Measurements from ENCODE around the gene CTNNBIP1. TPM values are rescaled to one million over a fixed set of nuclear protein-coding genes. Genes with fewer than 3 reads are reported as not detected.
A peak's percentile ranks its signal among the peaks of the same experiment; 100 is the strongest.
"Not testable (repeated sequence)": the region's sequence is repeated elsewhere in the genome, so short reads cannot be mapped to it uniquely, and the experiment has no call there.

Gene CTNNBIP1
- total and polyA plus RNA-seq, 12 donors = 26.5 to 69.4 (median 37.3) TPM

DNA sequence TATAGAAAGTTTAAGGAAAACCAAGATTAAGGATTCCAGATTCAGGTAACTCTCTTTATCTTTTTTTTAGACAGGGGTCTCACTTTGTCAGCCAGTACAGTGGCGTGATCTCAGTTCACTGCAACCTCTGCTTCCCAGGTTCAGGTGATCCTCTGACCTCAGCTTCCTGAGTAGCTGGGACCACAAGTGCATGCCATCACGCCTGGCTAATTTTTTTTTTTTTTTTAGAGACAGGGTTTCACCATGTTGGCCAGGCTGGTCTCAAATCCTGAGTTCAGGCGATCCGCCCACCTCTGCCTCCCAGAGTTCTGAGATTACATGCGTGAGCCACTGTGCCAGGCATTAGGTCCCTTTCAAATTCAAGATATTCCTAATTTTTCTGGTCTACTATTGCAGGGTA lies 17.2 kb upstream of the CTNNBIP1 start:
- TF ChIP-seq, protein P1, sequence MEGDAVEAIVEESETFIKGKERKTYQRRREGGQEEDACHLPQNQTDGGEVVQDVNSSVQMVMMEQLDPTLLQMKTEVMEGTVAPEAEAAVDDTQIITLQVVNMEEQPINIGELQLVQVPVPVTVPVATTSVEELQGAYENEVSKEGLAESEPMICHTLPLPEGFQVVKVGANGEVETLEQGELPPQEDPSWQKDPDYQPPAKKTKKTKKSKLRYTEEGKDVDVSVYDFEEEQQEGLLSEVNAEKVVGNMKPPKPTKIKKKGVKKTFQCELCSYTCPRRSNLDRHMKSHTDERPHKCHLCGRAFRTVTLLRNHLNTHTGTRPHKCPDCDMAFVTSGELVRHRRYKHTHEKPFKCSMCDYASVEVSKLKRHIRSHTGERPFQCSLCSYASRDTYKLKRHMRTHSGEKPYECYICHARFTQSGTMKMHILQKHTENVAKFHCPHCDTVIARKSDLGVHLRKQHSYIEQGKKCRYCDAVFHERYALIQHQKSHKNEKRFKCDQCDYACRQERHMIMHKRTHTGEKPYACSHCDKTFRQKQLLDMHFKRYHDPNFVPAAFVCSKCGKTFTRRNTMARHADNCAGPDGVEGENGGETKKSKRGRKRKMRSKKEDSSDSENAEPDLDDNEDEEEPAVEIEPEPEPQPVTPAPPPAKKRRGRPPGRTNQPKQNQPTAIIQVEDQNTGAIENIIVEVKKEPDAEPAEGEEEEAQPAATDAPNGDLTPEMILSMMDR (IDR thresholded peaks at IDR 0.05) = no peak
- no peak for DNase-seq
- intact Hi-C loops (cut with DNase I) = no loop called here

DNA sequence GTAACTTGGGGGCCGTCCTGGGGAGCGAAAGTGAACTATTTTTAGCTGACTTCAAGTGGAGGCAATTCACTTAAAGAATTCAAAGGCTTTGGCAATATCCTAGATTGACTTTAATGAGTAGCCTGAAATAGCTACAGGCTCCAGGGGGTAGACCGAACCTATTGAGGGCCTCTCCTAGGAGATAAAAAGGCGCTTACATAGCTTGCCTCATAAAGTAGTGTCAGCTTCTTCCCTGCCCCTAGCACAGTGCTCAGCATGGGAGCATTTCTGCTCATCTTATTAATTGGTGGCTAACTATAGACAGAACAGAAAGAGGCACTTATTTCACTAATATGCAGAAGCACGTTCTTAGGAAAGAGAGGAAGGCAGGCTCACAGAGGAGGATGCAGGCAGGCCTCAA lies 12.3 kb upstream of the CTNNBIP1 start:
- H3K27me3 ChIP-seq = no peaks in the 10 kb centered on the region
- no peaks in the 10 kb centered on the region for H3K9me3 ChIP-seq
- H3K27ac ChIP-seq = peak overlapping the region in 7 of 10 donors; percentile 12 to 75 (median 39)
- DNase-seq (no peak), ATAC-seq (peak; percentile 52 to 94 (median 80))
- peaks cover 0 to 12% (median 5%) of the 10 kb centered on the region in 9 donors for H3K4me1 ChIP-seq
- WGBS, 2 donors = 44 to 49% methylated on average over 5 of the region's 5 CpGs
- H3K36me3 ChIP-seq = peaks cover 0 to 18% (median 0%) of the 10 kb centered on the region in 9 donors
- intact Hi-C loops (cut with DNase I) = no loop called here
- TF ChIP-seq, protein P1 (IDR thresholded peaks at IDR 0.05) = no peak
- H3K4me3 ChIP-seq = no peak overlapping the region

More for the DNA sequence above, 17.2 kb upstream of the CTNNBIP1 start:
- H3K4me1 ChIP-seq = peaks cover 0 to 14% (median 5%) of the 10 kb centered on the region in 9 donors
- ATAC-seq = no peak
- H3K4me3 ChIP-seq = no peak overlapping the region
- no peaks in the 10 kb centered on the region for H3K27me3 ChIP-seq
- H3K36me3 ChIP-seq = peaks cover 0 to 67% (median 12%) of the 10 kb centered on the region in 9 donors
- no peak overlapping the region for H3K27ac ChIP-seq
- 93 to 95% methylated on average over 5 of the region's 5 CpGs for WGBS, 2 donors
- no peaks in the 10 kb centered on the region for H3K9me3 ChIP-seq

DNA sequence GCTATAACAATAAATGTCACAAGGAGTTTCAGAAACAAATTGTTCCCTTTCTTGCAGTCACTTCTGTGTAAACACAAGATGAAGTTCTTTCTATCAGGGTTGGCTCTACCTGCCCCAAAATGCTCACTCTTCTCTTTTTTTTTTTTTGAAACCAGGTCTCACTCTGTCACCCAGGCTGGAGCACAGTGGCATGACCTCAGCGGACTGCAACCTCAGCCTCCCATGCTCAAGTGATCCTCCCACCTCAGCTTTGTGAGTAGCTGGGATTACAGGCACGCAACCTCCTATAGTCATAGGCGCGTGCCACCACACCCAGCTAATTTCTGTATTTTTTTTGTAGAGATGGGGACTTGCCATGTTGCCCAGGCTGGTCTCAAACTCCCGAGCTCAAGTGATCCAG lies 10.5 kb upstream of the CTNNBIP1 start:
- intact Hi-C loops (cut with DNase I) = no loop called here
- WGBS, 2 donors = 94% methylated on average over 5 of the region's 5 CpGs
- H3K4me3 ChIP-seq = no peak overlapping the region
- TF ChIP-seq, protein P1 (IDR thresholded peaks at IDR 0.05) = no peak
- H3K27ac ChIP-seq = no peak overlapping the region
- no peak for ATAC-seq
- DNase-seq = no peak
- peaks cover 0 to 12% (median 5%) of the 10 kb centered on the region in 9 donors for H3K4me1 ChIP-seq
- H3K9me3 ChIP-seq = no peaks in the 10 kb centered on the region
- H3K36me3 ChIP-seq = peaks cover 0 to 4% (median 0%) of the 10 kb centered on the region in 9 donors
- H3K27me3 ChIP-seq = no peaks in the 10 kb centered on the region

DNA sequence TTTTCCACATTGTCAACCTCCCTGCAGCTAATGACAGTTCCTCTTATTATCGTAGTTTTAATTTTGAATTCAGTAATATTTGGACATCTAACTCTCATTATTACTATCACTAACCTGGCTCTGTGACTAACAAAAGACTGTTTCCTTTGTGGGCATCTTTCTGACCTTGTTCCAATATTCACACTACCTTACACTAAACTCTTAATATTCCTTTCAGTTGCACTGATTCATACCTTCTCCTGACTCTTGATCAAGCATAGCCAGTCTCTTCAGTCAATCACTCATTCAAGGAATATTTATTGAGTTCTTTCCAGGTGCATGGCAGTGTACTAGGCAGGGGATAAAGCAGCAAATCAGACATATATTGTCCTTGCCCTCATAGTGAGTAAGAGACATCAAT lies 7.8 kb upstream of the CTNNBIP1 start:
- peaks cover 0 to 23% (median 10%) of the 10 kb centered on the region in 9 donors for H3K4me1 ChIP-seq
- 94 to 97% methylated on average over 1 of the region's 1 CpG for WGBS, 2 donors

DNA sequence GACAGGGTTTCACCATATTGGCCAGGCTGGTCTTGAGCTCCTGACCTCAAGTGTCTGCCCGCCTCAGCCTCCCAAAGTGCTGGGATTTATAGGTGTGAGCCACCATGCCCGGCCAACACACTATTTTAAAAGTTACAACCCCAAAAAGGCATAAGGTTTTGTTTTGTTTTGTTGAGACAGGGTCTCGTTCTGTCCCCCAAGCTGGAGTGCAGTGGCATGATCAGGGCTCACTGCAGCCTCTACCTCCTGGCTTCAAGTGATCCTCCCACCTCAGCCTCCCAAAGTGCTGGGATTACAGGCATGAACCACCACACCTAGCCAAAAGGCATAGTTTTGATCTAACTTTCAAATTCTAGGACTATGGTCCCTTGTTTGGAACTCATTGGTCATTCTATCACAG lies 7.4 kb upstream of the CTNNBIP1 start:
- H3K4me1 ChIP-seq = peaks cover 0 to 19% (median 6%) of the 10 kb centered on the region in 9 donors

More for the DNA sequence above, 7.8 kb upstream of the CTNNBIP1 start:
- TF ChIP-seq, protein P1 (IDR thresholded peaks at IDR 0.05) = no peak
- H3K27me3 ChIP-seq = no peaks in the 10 kb centered on the region
- DNase-seq = no peak
- ATAC-seq = no peak
- no peaks in the 10 kb centered on the region for H3K9me3 ChIP-seq
- no peaks in the 10 kb centered on the region for H3K36me3 ChIP-seq
- H3K27ac ChIP-seq = no peak overlapping the region
- intact Hi-C loops (cut with DNase I) = loop anchor here in 2 of 10 donors (5.0 to 10.0 kb wide), 2 partner anchors 133 to 136 kb away; no protein-coding TSS in a partner anchor
- no peak overlapping the region for H3K4me3 ChIP-seq

More for the DNA sequence above, 7.4 kb upstream of the CTNNBIP1 start:
- not testable (repeated sequence) for H3K9me3 ChIP-seq, H3K27me3 ChIP-seq, H3K36me3 ChIP-seq, DNase-seq, H3K4me3 ChIP-seq, ATAC-seq, H3K27ac ChIP-seq
- 91 to 95% methylated on average over 3 of the region's 3 CpGs for WGBS, 2 donors
- intact Hi-C loops (cut with DNase I) = loop anchor here in 2 of 10 donors (5.0 to 10.0 kb wide), 2 partner anchors 133 to 135 kb away; no protein-coding TSS in a partner anchor
